HUDEP-2 (cell line): ENCODE measurements around the gene PLXNA2.
A peak's percentile ranks its signal among the peaks of the same experiment; 100 is the strongest.

Experiments used
- DNase-seq, 76 experiments: peaks; one replicate each; lab custom pipeline; 2025; ENCODE audit not compliant: unreplicated experiment in 76 of 76; lab: John Stamatoyannopoulos, UW

PLXNA2 gene

DNA sequence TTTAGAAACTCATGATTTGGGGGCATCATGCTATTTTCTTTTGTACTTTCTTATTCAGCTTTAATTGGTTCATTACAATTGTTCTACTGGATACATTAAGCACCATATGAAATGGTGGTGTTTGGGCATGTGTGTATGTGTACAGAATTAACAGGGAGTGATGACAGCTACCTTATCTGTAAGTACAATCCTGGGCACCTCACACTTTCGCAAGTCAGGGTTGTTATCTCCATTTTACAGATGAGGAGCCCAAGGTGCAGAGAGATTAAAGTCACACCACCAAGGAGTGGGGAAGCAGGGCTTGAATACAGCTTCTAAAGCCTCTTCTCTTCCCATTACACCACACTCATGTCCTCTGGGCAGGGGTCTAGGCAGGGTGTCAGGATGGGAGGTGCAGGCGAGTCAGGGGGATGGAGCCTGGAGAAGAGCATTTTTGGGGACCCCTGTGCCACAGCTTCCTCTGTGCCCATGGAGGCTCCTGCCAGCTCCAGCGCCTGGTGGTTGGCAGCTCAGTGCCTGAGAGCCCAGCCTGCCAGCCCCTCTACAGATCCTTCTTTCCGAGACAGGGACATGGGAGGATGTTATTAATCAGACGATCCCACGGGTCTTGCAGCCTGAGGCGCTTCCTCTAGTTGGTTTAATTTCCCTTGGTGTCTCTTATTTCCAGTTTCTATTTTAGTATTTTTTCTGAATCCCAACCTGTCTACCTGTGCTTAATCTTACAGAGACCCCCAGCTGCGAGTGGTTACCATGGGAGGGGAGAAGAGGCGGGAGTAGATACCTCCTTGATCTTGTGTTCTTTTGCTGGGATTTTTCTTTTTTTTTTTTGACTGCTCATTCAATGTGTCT lies 207.0 kb downstream of the PLXNA2 start:
- DNase-seq = peak in 64 of 76 experiments; percentile 5 to 87 (median 44)

DNA sequence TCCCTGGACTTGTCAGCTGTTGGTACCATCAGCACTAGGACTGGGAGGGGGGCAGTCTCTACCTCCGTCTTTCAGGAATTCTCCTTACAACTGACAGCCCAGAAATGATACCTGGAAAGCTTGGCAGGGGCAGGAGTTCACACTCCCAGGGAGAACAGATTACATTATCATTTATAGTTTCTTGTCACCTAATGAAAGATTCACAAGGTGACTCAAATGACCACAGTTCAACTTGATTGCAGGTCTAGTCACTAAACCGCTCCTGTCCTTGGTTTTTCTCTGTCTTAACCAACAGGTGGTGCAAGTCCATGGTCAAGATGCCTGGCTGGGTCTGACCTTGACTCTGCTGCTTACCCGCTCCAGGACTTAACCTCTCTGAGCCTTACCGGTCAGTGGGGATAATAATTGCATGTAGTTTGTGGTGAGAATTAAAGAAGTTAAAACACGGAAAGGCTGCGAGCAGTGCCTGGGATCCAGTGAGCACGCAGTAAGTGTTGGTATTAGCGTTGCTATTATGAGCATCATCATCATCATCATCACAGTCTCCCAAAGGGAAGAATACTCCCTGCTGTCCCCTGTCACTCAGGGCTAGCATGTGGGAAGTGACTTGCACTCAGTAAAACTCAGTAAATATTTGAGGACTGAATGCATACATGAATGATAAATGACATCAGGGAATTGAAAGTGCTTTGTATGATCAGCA lies 207.9 kb downstream of the PLXNA2 start:
- peak in 7 of 76 experiments; percentile 3 to 24 (median 13) for DNase-seq

GRCh38 chr1:208034135-208034534 lies 210.0 kb downstream of the PLXNA2 start:
- DNase-seq = no peak

- DNase-seq = no peak
Observed at GRCh38 chr1:208033236-208033635, 210.9 kb downstream of the PLXNA2 start.

GRCh38 chr1:208031932-208032320 lies 212.3 kb downstream of the PLXNA2 start:
- no peak for DNase-seq

GRCh38 chr1:208031316-208031931 lies 212.8 kb downstream of the PLXNA2 start:
- DNase-seq = no peak

- no peak for DNase-seq
Observed at GRCh38 chr1:208030288-208031091, 213.7 kb downstream of the PLXNA2 start.

GRCh38 chr1:208029381-208030287 lies 214.6 kb downstream of the PLXNA2 start:
- DNase-seq = no peak

DNA sequence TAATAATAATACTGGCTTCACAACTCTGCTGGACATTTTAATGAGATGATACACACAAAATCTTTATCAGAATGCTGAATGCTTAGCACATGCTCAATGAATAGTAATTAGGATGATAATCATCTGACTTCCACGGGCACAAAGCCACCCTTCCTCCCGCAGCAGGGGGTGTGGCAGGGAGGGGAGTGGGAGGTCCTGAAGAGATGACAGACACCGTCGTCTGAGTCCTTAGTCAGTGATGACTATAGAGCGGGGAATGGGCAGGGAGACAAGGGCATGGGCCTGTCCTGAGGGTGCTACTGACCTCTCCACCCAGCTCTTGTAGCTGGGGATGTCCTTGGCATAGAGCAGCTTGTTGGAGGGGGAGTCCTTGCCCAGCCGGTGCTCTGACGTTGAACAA lies 215.7 kb downstream of the PLXNA2 start:
- DNase-seq = peak in 16 of 76 experiments; percentile 2 to 31 (median 12)

DNA sequence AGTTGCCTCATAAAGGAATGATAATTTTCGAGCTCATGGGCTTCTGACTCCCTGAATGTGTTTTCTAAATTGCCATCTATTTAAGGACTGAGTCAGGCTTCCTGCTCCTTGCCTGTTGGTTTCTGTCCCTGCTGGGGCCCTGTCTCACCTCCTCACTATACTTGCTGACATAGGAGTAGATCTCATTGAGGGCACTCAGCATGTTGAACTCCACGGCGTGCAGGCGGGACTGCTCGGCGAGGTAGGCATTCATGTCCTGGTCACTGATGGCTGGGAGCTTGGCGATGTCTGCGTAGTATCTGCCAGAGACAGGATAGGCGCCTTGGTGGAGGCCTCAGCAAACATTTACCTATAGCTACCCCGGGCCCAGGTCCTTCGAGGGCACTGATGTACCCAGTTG lies 216.3 kb downstream of the PLXNA2 start:
- DNase-seq = no peak

DNA sequence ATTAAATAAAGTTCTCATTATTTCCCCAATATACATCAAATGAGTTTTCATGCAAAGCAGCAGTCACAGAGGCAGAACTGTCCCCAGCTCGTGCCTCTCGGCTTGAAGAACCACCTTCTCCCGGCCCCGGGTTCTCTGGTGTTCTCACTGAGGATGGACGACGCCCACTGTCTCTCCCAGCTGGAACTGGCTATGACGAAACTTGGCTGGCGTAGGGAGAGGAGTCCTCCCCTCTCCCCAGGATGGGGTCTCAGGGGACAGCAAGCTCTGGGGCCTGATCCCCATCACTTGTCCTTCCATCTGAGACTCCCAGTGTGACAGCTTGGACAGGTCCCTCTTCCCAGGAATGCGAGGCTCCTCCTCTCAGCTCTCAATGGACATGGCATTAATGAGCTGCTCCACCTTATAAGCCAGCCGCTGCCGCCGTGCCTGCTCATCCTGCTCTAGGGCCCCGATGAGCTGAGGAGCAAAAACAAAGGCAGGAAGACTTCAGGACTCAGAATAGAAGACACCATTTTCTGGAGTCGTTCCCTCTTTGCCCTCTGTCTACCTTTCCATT lies 217.2 kb downstream of the PLXNA2 start:
- DNase-seq = no peak

GRCh38 chr1:208025031-208025430 lies 219.2 kb downstream of the PLXNA2 start:
- no peak for DNase-seq

DNA sequence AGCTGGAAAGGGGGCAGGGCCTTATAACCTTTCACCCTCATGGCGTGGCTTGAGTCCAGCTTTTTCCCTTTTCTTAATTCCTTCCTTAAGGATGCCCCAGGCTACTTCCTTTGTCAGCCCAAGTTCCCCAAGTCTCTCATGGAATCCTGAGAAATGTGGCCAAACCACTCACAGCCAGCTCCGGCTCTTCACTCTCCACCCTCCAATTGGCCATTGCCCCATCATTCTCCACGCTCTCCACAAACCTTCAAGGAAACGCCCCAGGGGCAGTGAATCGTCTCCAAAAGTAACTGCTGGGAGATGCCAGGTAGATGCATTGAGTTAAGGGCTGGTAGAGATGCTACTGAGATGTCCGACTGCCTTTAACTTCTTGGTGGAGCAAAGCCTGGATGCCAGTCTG lies 219.8 kb downstream of the PLXNA2 start:
- no peak for DNase-seq

DNA sequence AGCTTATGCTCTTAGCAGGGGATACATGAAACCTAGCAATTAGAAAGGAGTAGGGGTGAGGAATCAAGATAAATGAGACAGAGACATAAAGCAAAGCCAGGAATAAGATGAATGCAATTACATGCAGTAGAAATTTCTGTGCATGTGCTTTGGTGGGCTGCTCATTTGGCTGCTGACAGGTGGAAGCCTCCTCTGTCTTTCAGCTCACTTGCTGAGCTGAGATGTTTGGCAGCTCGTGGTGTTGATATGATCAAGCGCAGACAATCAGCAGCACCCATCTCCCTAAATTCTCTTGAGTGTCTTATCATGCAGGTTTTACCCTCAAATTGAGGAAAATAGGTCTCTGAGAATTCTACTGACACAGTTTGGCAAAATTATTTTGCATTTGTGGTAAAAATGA lies 224.9 kb downstream of the PLXNA2 start:
- DNase-seq = no peak

DNA sequence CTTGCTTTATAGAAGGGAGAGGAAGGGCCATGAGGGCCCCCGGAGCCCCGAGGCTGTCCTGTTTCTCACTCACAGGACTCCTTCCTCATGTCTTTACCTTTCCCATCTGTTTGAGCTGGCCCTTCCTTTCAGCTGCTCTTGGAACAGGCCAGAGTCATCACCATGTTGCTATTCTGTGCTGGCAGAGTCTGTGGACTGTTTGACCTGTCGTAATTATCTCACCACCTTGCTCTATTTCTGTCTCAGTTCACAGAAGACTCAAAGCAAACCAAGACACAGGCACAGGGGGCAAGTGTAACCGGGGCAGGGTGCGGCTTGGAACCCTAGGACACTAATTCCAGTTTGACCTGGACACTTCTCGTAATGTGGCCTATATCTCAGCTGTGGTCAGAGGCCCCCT lies 228.9 kb downstream of the PLXNA2 start:
- DNase-seq = no peak

- DNase-seq = no peak
Observed at GRCh38 chr1:208013210-208013609, 231.0 kb downstream of the PLXNA2 start.

- no peak for DNase-seq
Observed at GRCh38 chr1:208012721-208013120, 231.5 kb downstream of the PLXNA2 start.

DNA sequence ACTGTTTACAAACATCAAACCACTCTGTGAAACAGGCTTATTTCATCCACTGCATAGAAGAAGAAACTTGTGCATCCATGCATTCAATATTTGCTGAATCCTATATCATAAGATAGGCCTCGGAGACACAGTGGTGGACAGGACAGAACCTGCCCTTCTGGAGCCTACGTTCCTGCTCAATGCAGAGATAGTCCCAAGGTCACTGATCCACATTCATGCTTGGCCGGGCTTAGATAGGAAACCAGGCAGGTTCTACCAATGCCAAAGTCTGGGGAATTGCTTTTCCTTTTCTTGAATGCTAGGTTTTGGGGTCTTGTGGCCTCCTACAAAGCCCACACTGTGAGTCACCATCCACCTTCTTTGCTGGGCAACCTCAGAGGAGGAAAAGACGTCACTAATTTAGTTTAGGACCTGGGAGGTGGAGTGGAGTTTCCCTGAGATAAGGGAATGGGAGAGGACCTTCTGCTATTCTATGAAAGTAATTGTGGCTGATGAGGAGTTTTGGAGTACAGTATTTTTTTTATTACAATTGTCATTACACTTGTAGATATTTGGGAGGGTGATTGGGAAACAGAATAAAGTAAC lies 233.6 kb downstream of the PLXNA2 start:
- no peak for DNase-seq
